ENCODE measurements around the gene SLC5A3. TPM values are rescaled to one million over a fixed set of nuclear protein-coding genes. Genes with fewer than 3 reads are reported as not detected.

SLC5A3 gene
- polyA plus RNA-seq (2013, experiment 1 of 2; ENCODE audit: insufficient read length): 7.7 TPM
- polyA plus RNA-seq (2013, experiment 2 of 2; ENCODE audit: insufficient read length): 8.9 TPM

DNA sequence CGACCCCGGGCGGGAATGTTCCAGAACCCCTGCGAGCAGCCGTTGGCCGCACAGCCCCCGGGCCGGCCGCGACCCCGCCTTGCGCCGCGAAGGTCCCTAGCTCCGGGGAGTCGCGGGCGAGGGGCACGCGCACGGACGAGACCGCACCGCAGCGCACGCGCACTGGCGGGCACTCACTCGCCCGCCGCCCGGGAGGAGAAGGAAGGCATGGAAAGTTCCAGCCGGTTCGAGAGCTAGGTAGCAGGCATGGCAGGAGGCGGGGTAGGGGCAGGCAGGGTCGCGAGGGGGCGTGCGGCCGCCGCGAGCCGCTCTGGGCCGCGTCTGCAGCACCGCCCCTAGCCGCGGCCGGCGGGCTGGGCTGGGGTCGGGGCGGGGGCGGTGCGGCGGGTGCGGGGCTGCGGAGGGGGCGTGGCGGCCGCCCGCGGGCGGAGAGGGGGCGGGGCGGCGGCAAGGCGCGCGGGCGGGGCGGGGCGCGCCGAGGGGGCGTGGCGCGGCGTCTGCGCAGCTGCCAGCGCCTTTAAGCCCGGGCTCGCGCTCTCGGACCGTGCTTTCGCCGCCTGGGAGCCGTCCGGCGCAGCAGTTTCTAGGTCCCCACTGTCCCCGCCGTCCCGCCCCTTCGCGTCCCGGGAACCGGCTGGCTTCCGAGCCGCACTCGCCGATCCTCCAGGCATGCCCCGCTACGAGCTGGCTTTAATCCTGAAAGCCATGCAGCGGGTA, at the start of gene SLC5A3, which contains the start of gene MRPS6:
Gene SLC5A3, plus strand, starts transcription at position 547 of the 717 bp plus-strand sequence. CDS start 21,621 bp downstream, outside the sequence.
Gene MRPS6, plus strand, starts transcription at position 547 of the 717 bp plus-strand sequence. Its CDS starts 123 bp downstream, at position 670.
- DNase-seq: peak; percentile 88

DNA sequence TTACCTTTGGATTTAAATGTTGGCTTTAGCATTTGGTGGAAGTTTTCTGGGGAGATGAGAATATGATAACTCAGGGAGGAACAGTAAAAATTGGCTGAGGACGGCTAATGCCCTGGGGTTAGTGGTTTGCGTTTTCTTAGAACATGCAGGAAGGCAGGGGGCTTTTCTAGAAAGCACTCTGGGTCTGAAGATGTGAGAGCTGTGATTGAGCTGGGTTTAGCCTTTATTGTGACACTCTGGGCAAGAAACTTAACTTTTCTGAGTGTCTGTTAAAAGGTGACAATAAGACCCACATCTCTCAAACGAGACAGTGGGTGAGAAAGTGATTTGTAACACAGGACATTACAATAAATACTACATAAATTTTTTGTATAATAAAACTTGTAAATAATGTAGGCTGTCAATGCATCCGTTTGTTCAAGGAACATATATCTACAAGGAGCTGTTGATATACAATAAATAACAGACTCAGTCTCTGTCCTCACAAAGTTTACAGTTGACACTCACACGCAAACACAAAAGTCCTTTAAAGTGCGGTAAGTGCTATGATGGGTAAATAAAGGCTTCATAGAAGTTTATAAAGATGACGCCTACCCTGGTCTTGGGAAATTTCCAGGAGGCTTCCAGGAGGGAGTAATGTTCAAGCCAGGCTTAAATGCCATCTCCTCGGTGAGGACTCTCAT, 49.5 kb upstream of the SLC5A3 start:
- DNase-seq: no peak

DNA sequence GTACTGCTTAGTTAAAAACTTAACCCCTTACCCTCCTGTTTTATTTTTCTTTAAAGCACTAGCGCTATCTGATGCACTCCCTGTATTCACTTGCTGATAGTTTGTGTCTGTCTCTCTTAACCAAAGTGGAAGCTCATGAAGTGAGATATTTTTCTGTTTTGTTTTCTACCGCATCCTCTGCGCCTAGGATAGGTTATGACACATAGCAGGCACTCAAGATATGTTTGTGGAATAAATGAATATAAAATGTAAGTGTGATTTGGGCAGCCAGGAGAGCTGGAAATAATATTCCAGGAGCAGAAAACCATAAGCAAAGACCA, 49.0 kb upstream of the SLC5A3 start:
- no peak for DNase-seq

DNA sequence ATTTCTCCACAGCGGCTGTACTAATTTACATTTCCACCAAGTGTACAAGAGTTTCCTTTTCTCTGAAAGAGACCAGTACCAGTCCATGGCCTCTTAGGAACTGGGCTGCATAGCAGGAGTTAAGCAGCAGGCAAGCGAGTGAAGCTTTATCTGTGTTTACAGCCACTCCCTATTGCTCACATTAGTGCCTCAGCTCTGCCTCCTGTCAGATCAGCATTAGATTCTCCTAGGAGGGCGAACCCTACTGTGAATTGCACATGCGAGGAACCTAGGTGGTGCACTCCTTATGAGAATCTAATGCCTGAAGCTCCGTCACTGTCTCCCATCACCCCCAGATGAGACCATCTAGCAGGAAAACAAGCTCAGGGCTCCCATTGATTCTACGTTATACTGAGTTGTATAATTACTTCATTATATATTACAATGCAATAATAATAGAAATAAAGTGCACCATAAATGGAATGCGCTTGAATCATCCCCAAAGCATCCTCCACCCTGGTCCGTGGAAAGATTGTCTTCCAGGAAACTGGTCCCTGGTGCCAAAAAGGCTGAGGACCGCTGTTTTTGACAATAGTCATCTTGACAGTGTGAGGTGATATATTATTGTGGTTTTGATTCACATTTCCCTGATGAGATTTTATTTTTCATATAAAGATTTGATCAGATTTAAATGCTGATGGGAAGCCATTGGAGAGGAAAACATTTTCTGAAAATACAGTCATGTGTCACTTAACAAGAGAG, 45.5 kb upstream of the SLC5A3 start:
- peak; percentile 82 for DNase-seq

DNA sequence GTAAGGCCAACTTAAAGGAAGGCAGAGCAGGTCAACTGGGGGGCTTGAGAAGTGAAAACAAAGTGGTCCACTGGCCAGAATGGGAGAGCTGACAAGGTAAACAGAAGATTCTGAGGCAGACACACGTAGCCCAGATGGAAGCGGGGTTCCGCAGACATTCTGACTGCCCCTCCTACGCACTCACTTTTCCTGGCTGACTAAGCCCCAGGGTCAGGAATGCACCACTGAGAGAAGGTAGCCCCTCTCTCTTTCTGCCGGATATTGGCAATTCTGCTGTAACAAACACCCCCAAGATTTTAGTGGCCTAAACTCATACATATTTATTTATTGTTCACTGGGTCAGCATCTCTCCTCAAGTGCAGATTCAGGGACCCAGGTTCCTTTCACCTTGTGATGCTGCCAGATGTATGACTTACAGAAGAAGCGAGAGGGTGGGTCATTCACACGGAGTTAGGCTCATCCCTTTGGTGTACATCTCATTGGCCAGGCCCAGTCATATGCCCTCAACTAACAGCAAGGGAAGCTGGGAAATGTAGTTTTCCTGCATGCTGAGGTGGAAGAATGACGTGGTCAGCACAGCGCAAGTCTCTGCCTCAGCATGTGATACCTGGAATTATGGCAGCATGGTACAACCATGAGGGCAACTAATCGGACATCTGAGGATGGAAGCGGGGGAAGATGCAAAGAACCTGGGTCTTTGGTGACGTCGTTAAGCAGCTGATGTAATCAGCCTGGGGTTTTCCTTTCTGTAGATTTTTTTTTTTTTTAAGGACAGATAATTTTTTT, 43.4 kb upstream of the SLC5A3 start:
- DNase-seq: peak; percentile 83

DNA sequence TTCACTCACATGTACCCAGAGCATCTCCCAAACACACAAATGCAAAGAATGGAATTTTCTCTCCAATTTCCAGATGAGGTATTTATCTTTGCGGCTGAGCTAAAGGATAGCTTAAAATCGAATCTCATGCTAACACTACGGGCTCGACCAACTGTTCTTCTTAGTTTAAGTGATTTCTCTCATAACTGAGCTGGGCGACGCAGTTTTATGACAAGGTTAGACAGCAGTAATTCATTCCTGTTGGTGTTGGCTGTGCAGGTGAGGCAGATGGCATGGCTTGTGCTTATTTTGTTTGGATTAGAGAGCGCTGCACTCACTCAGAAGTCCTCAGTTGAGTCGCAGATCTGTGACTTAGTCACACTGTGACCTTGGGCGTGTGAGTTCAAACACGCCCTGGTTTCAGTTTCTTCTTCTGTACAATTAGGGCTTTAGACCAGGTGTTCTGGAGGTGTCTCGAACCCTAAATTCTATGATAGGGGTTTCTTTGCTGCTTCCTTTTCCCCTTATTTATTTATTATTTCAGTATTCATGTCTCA, 41.5 kb upstream of the SLC5A3 start:
- no peak for DNase-seq

DNA sequence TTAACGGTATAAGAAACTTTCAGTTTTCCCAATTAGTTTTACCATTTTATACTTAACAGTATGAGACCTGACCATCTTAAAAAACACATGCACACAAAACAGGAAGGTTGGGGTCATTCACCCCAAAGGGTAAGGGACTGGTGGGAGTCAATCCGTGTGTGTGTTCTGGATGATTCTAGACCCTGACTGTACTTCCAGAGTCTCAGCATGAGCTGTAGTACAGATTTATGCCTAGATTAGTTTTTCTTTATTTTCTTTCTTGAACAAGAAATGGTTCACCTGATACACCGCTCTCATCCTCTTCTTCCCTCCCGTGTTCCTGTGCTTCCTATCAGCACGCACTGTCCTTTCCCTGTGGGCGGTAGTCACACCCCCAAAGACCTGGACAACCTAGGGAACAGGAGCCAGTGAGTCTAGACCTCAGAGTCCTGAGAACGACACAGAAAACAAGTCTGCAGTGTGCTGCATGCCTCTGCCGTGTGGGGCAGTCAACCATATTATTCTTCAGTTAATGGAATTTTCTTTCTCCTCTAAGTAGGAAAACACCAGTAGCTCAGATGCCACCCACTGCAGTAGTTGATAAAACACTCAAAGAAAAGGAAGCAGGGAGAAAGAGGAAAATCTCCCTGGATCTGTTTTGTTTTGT, 38.9 kb upstream of the SLC5A3 start:
- DNase-seq: peak; percentile 34

DNA sequence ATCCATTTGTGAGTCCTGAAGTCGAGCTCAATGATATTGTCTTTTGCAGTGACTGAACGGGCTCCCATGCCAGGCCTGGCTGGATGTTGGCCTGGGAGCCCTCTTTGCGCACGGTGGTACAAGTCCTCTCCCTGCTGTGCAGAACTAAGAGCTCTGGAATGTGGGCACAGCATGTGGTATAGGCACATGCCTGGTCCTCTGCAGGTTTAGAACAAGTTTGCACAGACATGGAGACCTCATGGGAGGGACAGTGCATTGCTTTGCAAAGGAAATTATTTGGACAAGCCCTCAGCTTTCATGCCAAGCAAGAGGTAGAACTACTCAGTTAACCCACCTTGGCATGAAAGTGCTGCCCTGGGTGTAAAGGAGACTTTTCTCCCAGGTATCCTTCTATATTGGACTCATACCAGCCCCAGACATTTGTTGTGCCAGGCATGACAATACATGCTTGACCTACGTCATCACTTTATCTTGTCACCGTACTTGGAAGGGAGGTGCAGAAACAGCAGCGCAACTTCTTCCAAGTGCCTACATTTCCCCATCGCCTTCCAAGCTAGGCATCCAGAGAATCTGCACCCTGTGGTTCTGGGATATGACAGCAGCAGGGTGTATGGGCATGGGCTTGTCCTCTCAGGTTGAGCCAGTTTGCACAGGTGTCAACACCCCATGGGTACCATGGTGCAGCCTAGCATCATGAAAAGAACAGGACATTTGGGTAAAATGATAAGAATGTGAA, 37.6 kb upstream of the SLC5A3 start:
- DNase-seq: peak; percentile 58

DNA sequence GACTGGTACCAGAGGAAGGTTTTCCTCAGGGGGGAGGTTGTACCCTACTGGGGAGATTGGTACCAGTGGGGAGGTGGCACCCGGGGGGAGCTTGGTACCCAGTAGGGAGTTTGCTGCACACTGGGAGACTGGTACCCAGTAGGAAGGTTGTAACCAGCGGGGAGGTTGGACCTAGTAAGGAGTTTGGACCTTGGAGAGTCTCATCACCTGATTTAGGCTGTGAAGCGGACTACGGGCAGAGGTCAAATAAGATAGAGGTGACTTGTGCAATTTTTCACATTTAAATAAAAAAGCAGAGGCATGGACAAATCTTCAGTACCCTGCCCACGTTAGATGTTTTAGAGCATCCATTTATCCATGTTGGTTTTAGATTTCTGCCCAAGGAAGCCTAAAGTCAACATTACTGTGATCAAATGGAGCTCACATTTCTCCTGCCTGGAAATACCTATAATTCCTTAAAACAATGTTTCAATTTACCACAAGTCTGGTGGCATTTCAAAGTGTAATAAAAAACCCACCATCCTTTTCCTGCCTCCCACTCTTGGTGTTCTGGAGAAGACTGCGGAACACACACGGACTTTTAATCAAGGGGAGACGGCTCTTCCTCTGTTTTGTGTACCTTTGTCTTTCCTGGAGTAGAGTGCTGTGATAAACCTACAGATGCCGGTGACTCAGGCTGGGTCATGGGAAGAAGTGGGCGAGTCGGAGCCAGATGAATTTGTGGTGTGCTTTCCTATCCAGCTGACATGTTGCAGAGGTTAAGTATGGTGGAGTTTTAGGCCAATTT, 36.2 kb upstream of the SLC5A3 start:
- no peak for DNase-seq

DNA sequence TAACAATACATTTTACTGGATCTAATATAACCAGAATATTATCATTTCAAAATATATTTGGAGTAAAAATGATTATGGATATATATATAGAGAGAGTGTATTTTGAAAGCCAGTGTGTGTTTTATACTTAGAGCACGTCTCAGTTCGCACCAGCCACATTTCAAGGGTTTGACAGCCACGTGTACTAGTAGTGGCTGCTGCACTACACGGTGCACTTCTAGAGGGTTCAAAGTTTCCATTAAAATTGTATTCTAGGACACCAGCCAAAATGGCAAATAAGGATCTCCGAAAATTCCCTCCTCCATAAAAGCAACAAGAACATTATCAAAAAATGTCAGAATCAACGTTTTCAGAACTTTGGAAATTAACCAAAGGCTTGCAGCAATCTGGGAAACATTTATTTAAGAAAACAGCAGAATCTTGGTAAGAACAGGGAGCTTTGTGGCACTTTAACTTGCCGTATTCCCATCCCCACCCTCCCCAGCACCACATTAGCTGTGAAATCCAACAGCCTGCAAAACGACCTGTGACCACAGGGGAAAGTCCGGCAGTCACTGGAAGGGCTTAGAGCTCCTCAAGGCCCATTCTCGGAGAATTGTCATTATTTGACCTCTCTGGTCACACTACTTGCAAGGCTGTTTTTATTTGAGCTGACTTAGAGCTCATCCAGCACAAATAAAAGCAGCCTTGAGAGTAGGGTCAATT, 33.5 kb upstream of the SLC5A3 start:
- DNase-seq: no peak

DNA sequence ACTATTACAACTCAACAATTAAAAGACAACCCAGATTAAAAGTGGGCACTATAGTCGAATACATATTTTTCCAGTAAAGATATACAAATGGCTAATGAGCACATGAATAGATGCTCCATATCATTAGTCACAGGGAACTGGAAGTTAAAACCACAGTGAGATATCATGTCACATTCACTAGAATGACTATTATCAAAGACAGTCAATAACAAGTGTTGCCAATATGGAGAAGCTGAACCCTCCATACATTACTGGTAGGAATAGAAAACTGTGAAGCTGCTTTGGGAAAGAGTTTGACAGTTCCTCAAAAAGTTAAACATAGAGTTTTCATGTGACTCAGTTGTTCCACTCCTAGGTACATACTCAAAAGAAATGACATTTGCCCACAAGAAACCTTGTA, 30.6 kb upstream of the SLC5A3 start:
- no peak for DNase-seq

DNA sequence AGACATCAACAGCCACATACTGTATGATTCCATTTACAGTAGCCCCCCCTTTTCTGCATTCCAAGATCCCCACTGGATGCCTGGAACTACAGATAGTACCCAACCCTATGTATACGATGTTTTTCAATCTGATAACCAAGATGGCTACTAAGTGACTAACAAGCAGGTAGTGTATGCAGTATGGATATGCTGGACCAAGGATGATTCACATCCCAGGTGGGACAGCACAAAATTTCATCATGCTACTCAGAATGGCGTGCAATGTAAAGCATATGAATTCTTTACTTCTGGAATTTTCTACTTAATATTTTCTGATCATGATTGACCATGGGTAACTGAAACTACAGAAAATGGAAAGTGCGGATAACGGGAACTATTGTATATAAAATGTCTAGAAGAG, 30.0 kb upstream of the SLC5A3 start:
- DNase-seq: no peak

DNA sequence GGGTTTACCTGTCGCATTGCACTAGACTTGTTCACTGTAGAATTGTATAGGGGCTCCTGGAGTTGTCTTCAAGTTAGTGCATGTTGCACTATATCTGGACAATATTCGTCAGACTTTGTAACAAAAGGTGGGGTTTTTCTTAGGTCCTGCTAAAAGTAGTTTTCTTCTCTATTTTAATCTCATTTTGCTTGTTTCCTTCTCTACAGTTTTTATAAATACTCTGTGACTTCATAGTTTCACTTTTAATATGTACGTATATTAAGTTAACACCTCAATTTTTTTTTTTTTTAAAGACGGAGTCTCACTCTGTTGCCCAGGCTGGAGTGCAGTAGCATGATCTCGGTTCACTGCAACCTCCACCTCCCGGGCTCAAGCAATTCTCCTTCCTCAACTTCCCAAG, 26.5 kb upstream of the SLC5A3 start:
- DNase-seq: no peak

DNA sequence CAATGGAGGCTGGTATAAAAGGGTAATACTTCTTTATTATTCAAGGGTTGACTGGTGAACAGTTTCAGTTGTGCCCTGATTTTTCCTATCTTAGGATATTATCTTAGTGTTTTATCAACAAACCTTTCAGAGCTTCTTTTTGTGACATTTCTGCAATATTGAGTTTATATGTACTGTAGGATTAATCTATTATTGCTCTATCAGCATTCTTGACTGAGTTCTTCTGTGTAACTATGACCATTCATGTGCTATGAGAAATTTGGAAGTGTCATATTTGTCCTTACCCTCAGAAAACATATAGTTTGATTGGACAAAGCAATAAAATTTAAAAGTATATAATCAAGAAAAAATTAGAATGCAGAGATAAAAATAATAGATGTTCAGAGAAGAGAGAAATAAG, 25.5 kb upstream of the SLC5A3 start:
- no peak for DNase-seq

DNA sequence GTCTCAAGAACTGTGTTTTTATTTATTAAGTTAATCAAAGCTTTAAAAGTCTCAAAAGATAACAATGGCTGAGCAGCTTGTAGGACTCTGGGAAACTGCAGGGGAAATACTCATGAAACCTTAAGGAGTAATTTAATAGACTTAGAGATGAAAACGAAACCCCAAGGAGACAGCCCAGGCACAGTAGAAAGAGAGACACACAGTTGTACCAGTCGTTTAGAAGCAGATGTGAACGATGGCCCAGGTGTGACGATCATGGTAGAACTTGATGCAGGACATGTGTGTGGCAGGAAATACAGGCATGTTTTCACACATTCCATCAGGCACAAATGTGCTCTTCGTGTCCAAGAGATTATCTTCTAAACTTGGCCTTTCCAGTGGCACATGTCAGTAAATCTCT, 21.2 kb upstream of the SLC5A3 start:
- DNase-seq: no peak

DNA sequence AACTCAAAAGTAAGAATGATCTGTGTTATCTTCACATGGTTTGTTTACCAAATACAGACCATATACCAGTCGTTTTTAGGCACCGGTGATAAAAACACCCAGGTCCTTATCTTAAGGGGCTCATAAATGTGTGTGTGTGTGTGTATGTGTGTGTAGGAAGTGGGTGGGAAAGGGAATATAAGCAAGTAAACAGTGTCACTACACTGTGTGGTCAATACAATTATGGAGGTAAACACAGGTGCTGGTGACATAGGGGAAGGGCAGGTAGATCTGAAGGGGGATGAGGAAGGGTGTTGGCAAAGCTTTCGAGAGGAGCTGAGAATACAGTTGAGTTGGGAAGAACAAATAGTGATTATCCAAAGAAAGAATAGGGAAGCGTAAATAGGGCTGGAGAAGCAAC, 19.1 kb upstream of the SLC5A3 start:
- DNase-seq: no peak

DNA sequence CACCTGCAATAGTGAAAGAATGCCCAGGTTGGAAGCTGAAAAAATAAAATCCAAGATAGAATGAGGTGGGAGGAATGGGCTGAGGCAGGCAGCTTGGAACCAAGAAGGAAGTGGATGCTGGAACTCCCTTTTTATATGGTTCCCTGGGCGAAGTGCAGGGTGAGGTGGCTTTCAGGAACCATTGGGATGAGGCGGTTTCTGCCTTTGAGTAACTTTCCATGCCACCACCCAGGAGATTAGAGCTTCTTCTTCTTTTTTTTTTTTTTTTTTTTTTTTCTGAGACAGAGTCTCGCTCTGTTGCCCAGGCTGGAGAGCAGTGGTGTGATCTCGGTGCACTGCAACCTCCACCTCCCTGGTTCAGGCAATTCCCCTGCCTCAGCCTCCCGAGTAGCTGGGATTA, 17.8 kb upstream of the SLC5A3 start:
- DNase-seq: no peak

DNA sequence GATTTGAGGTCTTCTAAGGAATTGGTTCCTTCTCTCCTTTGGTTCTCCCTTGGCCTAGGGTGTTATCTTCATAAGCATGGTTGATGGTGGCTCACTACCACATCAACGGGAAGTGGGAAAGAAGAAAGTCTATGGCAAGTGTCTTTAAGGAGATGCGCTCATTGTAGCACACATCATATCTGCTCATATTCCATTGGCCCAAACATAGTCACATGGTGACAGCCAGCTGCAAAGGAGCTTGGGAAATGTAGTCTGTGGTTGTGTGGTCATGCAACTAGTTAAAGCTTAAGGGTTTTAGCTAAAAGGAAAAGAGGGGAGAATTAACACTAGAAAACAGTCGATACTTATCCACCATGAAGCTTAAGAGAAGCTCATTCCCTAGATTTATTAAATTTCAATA, 11.4 kb upstream of the SLC5A3 start:
- DNase-seq: no peak

DNA sequence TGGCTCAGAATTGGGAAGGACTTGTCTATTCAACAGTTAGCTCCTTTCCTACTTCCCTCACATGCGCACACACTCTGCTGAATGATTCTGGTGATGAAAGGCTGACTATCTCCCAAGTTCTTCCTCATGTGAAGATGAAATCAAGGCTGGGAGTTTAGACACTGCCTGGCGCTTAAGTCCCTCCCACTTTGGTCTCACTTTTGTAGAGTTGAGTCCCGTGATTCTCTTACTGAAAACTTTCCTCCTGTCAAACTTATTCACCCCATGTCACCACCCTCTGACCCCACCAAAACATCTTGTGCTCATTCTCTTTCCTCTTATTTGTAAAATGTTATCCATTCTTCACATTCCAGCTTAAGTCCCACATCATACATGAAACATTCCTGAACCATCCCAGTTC, 8.4 kb upstream of the SLC5A3 start:
- peak; percentile 70 for DNase-seq

DNA sequence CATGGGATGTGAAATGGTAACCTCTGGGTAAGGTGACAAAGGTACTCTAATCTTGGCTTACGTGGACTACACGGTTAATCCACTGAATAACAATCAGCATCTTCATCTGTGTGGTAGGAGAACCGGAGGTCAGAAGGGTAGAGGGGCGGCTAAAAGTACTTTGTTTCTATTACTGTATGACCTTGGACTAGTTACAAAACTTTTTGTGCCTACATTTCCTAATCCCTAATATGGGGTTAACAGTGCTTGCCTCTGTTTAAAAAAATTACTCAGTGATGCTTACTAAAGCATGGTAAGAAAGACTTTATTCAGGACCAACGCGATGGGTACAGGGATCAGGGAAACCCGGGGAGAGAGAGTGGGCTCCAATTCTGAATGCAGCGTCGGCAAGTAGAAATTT, 1.7 kb upstream of the SLC5A3 start:
- DNase-seq: no peak

Data from fibroblast of skin of scalp (primary cell).